AG10803 (cell line): ENCODE measurements around the gene GPATCH2.

ENCODE experiments used
- DNase-seq: peaks from one replicate; pipeline ENCODE4 v3.0.0; 2010; ENCODE audit warnings: low read depth
- H3K4me3 ChIP-seq: 2 replicates; pipeline ENCODE4 v1.5.1; 2011; ENCODE audit warnings: mild to moderate bottlenecking, low read length, control low read depth
- TF ChIP-seq, protein P1 (sequence below): conservative IDR thresholded peaks from 2 replicates; pipeline ENCODE4 v1.5.1; 2011; ENCODE audit warnings: mild to moderate bottlenecking, low read length, control low read depth, inconsistent platforms

GPATCH2 gene

DNA sequence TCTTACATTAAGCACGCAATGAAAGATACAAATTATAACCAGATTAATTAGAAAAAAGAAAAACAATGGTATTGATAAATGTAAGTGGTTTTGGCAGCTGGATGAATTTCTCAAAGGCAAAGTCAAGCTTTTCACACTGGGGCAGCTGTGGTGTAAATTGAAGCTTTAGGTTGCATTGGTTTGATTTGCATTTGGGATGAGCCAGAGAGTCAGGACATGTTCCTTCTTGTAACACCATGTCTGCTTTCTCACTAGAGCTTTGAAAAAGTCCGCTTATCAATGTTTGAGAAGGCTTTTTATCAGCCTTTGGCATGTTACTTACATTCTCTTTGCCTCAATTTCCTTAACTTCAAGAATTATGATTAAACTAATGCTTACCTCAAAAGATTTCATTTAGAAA lies 173.9 kb downstream of the GPATCH2 start:
- TF ChIP-seq, protein P1, sequence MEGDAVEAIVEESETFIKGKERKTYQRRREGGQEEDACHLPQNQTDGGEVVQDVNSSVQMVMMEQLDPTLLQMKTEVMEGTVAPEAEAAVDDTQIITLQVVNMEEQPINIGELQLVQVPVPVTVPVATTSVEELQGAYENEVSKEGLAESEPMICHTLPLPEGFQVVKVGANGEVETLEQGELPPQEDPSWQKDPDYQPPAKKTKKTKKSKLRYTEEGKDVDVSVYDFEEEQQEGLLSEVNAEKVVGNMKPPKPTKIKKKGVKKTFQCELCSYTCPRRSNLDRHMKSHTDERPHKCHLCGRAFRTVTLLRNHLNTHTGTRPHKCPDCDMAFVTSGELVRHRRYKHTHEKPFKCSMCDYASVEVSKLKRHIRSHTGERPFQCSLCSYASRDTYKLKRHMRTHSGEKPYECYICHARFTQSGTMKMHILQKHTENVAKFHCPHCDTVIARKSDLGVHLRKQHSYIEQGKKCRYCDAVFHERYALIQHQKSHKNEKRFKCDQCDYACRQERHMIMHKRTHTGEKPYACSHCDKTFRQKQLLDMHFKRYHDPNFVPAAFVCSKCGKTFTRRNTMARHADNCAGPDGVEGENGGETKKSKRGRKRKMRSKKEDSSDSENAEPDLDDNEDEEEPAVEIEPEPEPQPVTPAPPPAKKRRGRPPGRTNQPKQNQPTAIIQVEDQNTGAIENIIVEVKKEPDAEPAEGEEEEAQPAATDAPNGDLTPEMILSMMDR = no peak
- no peak for DNase-seq
- no peak overlapping the region for H3K4me3 ChIP-seq

DNA sequence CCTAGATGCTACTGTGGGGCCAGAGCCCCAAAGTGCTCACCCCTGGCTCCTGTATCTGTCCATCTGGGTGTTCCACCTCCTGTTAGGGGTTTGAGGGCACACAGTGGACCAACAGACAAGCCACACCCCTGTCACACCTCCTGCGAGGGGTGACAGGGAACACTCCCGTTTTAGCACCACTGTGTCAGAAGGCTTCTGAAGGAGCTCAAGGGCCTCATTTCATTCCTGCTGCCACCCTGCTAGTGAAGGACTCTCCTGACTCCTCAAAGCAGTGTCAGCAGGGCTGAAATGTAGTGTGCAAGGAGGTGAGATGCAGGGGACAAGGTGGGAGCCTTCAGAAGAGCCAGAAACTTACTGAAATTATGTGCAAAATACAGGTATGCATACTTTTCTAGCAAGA lies 174.6 kb downstream of the GPATCH2 start:
- no peak overlapping the region for H3K4me3 ChIP-seq
- TF ChIP-seq, protein P1 = no peak
- no peak for DNase-seq

DNA sequence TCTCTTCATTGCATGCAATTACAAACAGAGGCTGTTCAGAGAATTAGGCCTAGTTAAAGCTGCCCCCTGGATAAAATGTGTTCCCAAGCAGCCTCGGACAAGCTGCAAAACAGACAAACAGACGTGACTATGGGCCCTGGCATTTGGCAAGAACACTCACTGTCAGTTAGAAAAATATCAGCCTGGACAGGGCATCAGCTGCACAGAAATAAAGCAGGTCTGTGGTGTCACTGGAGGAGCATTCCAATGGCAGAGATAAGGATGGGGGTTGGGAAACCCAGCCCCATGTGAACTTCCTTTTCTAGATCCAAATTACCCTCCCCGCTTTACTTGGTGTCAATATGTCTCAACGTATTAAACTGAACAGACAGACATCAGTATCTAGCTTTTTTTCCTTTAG lies 177.1 kb downstream of the GPATCH2 start:
- H3K4me3 ChIP-seq = no peak overlapping the region
- TF ChIP-seq, protein P1 = no peak
- DNase-seq = no peak

DNA sequence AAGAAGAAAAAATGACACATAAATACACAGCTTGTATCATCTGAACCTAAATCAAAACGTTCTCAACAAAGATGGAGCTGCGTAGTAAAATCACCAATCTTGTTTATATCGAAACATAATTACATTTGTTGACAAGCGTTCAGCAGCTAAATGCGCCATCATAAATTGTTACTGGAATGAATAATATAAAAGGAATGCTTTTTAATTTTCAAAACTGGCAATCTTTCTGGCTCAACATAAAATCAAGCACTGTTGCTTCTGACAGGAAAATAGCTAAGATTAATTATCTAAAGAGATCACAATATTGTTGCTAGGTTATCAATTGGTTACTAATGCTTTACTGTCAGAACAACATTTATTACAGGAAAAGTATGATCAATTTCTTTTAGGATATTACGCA lies 181.5 kb downstream of the GPATCH2 start:
- H3K4me3 ChIP-seq = no peak overlapping the region
- TF ChIP-seq, protein P1 = no peak
- no peak for DNase-seq

DNA sequence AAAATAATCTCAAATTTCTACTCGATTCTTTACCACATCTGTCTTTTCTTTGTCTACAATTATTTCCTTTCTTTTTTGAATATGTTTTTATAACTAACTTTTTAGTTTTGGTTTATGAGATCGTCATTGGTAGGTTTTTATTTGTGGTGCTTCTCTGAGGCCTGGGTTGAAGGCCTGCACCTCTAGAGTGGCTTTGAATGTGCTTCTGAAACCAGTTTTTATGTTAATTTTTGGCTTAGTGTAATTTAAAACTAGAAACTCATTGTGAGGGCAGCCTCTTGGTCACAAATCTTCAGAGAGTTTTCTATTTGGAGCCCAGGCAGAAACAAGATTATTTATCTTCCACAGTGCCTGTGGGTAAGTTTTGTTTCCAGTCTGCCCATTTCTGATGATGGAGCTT lies 187.0 kb downstream of the GPATCH2 start:
- no peak for DNase-seq
- TF ChIP-seq, protein P1 = no peak
- no peak overlapping the region for H3K4me3 ChIP-seq

DNA sequence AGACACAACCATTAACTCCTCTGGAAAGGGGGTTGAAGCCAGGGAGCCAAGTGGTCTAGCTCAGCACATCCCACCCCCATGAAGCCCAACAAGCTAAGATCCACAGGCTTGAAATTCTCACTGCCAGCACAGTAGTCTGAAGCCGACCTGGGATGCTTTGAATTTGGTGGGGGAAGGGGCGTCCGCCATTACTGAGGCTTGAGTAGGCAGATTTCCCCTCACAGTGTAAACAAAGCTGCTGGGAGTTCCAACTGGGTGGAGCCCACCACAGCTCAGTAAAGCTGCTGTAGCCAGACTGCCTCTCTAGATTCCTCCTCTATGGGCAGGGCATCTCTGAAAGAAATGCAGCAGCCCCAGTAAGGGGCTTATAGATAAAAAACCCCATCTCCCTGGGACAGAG lies 193.5 kb downstream of the GPATCH2 start:
- DNase-seq = no peak

DNA sequence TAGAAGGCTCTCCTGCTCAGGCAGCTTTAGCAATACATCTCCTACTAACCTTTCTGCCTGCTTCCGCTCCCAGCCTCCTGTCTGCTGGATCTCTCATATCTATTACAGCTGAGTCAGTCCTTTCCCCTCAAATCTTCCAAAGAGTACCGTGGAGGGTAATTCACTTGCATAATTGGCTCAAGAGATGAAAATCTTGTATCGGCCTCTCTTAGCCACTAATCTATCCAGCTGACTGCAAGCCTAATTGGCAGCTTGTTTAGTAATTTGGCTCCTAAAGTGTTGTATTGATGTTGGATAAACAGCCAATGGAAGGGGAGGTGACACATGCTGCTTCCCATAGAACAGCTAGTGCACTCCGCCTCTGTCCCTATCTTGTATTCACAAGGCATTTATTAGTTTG lies 195.7 kb downstream of the GPATCH2 start:
- no peak for DNase-seq

More for the DNA sequence above, 193.5 kb downstream of the GPATCH2 start:
- TF ChIP-seq, protein P1 = no peak
- H3K4me3 ChIP-seq = no peak overlapping the region

More for the DNA sequence above, 195.7 kb downstream of the GPATCH2 start:
- TF ChIP-seq, protein P1 = no peak
- no peak overlapping the region for H3K4me3 ChIP-seq
